Endometrial microvascular endothelial cells (primary cell): Measurements from ENCODE around the gene MTLN. TPM values are rescaled to one million over a fixed set of nuclear protein-coding genes. Genes with fewer than 3 reads are reported as not detected.
"Not testable (repeated sequence)": the region's sequence is repeated elsewhere in the genome, so short reads cannot be mapped to it uniquely, and the experiment has no call there.

ENCODE experiments used
- in situ Hi-C: cut with HindIII; loops from 2 replicates; pipeline ENCODE4 v1.10.0; 2017; ENCODE audit warnings: low sequenced_read_pairs, low pct_unique_long_range_greater_than_20kb; ENCODE audit errors: inconsistent ontology term
- total RNA-seq: library from RNA; depleted of rRNA; stranded (reverse); fragments of >200 nt; gene quantifications from one replicate; pipeline ENCODE4 v1.2.3, GENCODE V29; 2015; ENCODE audit errors: inconsistent ontology term

The MTLN gene
- total RNA-seq, 1 donor from 2014 or later, result 135 TPM

DNA sequence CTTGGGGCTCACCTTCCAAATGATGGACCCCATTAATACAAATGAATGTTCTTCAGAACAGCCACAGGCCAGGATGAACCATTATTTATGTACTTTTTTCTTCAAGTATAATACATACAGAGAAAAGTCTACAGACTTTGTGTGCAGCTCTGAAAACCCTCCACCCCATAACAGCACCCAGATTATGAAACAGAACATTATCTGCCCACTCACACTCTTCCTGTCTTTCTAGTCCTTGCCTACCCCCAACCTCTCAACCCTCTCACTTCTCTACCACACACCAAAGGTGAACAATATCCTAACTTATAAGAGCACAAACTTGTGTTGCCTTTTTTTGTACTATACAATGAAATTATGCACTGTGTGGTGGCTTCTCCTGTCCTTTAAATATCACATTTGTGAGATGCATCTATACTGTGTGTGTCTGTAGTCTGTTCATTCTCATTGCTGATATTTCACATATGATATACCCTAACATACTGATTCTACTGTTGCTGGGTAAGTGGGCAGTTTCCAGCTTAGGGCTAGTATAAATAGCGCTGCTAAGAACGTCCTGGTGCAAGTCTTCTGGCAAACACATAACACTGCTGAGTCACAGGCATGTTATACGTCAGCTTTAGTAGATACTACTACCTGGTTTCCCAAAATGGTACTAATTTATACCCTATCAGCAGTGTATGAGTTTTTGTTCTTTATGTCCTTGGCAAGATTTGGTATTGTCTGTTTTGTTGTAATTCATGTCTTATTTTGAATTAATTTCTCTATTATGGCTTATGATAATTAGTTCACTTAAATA lies 6.5 kb downstream of the MTLN start:
- in situ Hi-C loops, result no loop called here

- in situ Hi-C loops, result no loop called here
Observed at GRCh38 chr2:110204408-110205385, 7.7 kb downstream of the MTLN start, which contains the start of gene NPHP1. Gene NPHP1, minus strand, starts transcription at chr2:110205013. Its CDS starts 45 bp downstream, at chr2:110204968.

DNA sequence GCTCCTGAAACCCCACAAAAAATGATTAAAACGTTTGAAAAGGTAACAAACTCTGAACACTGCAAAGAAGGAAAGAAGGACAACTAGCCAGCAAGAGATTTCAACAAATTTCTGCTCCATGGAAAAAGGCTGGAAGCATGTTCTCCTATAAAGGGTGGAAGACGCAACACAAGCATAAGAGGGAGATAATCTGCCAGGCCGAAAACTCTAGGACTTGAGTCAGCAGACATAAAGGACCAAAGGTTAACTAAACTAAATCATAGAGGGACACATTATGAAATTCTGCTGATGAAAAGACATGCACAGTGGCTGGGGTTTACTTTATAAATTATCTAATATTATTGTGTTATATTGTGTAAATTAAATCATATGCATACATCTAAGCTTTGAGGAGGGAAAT lies 14.3 kb downstream of the MTLN start:
- in situ Hi-C loops, result no loop called here

DNA sequence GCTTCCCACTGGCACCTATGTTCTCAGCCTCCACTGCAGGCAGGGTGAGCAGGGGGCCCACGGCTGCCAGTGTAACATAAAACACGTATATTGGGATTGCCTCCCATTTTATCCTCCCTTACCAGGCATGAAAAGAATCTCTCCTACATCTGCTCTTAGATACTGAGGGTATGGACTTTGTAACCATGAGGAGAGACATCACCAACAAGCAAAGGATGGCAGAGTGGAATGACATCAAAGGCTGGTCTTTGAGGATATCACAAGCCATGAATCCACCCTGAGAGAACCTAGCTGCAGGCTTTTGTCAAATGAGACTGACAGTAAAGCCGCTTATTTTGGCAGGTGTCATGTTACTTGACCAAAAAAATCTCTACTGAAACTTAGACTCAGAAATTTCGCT lies 14.9 kb downstream of the MTLN start:
- in situ Hi-C loops, result no loop called here

GRCh38 chr2:110190169-110190568 lies 22.2 kb downstream of the MTLN start:
- in situ Hi-C loops, result not testable (repeated sequence)

- in situ Hi-C loops, result no loop called here
Observed at GRCh38 chr2:110182449-110182848, 29.9 kb downstream of the MTLN start.

- in situ Hi-C loops, result no loop called here
Observed at GRCh38 chr2:110180036-110180435, 32.3 kb downstream of the MTLN start.

GRCh38 chr2:110173523-110173922 lies 38.8 kb downstream of the MTLN start:
- in situ Hi-C loops, result no loop called here

DNA sequence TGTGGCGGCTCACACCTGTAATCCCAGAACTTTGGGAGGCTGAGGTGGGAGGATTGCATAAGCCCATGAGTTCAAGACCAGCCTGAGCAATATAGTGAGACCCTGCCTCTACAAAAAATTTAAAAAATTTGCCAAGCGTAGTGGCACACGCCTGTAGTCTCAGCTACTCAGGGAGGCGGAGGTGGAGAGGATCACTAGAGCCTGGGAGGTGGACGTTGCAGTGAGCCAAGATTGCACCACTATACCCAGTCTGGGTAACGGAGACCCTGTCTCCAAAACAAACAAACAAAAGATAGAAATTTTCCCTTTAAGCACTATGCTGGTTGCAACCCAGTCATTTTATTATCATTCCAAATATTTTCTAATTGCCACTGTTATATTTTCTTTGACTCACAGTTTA lies 39.8 kb downstream of the MTLN start:
- in situ Hi-C loops, result no loop called here

DNA sequence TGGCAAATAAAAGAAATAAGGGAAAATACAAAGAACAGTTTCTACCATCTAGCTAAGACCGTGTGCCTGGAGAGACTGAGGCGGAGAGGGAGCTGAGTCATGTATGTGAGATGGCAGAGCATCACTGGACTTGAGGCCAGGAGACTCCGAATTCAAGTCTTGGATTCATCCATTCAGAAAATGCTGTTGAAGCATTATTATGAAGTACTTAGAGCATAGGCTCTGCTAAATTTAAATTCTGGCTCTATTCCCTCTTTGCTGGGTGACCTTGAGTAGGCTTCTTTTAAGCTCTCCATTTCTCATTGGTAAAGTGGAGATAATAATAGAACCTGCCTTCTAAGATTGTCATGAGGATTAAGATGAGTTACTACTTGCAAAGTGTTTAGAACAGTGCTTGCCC lies 42.2 kb downstream of the MTLN start:
- in situ Hi-C loops, result no loop called here

GRCh38 chr2:110167326-110168000 lies 44.9 kb downstream of the MTLN start:
- in situ Hi-C loops, result no loop called here

DNA sequence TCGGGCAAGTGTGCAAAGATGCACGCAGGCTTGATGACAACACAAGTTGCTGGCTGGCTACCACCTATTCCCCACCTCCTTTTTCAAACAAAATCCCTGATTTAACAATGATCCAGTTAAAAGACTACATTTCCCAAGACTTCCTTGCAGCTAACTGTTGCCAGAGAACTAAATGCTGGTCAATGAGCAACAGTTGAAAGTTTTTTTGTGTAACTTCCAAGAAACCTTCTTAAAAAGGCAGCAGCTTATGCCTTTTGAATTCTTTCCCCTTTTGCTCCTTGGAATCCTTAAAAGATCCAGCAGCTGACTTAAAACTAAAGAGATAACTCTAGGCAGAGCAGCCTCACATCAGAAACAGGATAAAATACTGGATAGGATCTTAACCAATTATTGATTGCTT lies 46.1 kb downstream of the MTLN start:
- in situ Hi-C loops, result no loop called here

Other genes starting within 250 kb of the MTLN start
- 141 TPM for gene MALL, start 96.7 kb downstream of the MTLN start, total RNA-seq
- 1.2 TPM for gene NPHP1, start 7.5 kb downstream of the MTLN start, total RNA-seq